ENCODE results near the gene ZNF385C. TPM values are rescaled to one million over a fixed set of nuclear protein-coding genes. Genes with fewer than 3 reads are reported as not detected.

ZNF385C gene
- total RNA-seq, 4 donors from 2014 or later, result 0.18 to 0.38 TPM; not detected in 2

- Histone ChIP-seq H3K4me3 (no peak overlapping the region), H3K27me3 (peaks cover 0 to 6% (median 0%) of the 10 kb centered on the region in 4 donors), H3K36me3 (no peaks in the 10 kb centered on the region), H3K27ac (no peak overlapping the region), H3K9me3 (no peaks in the 10 kb centered on the region), H3K4me1 (no peaks in the 10 kb centered on the region)
- intact Hi-C loops (cut with DNase I), result no loop called here
- 77 to 100% methylated on average over 1 to 3 of the region's 6 CpGs for WGBS, 2 donors
- TF ChIP-seq CTCF (IDR thresholded peaks at IDR 0.05) (no peak), POLR2A (IDR thresholded peaks at IDR 0.05) (no peak)
- no peak for DNase-seq
These were observed 66.7 kb downstream of the ZNF385C start for GRCh38 chr17:42031584-42031983.

- WGBS, 2 donors, result 77 to 82% methylated on average over 2 to 7 of the region's 7 CpGs
- no peak for DNase-seq
- H3K27me3 ChIP-seq, result peaks cover 0 to 6% (median 0%) of the 10 kb centered on the region in 4 donors
- TF ChIP-seq POLR2A (IDR thresholded peaks at IDR 0.05) (no peak), CTCF (IDR thresholded peaks at IDR 0.05) (no peak)
- no peaks in the 10 kb centered on the region for H3K9me3 ChIP-seq
- no peak overlapping the region for H3K4me3 ChIP-seq
- H3K27ac ChIP-seq, result no peak overlapping the region
- peaks cover 14 to 19% (median 15%) of the 10 kb centered on the region in 3 donors for H3K4me1 ChIP-seq
- peaks cover 3 to 8% (median 7%) of the 10 kb centered on the region in 3 donors for H3K36me3 ChIP-seq
- intact Hi-C loops (cut with DNase I), result no loop called here
These were observed 69.5 kb downstream of the ZNF385C start for GRCh38 chr17:42028791-42029127.

GRCh38 chr17:42027961-42028790 is 70.1 kb downstream of the ZNF385C start:
- Histone ChIP-seq H3K36me3 (peaks cover 3 to 14% (median 8%) of the 10 kb centered on the region in 3 donors), H3K9me3 (no peaks in the 10 kb centered on the region), H3K27ac (no peak overlapping the region), H3K27me3 (peaks cover 0 to 6% (median 0%) of the 10 kb centered on the region in 4 donors), H3K4me1 (peaks cover 14 to 24% (median 15%) of the 10 kb centered on the region in 3 donors), H3K4me3 (no peak overlapping the region)
- TF ChIP-seq POLR2A (IDR thresholded peaks at IDR 0.05) (no peak), CTCF (IDR thresholded peaks at IDR 0.05) (peak in 2 of 6 experiments; percentile 16 to 40)
- intact Hi-C loops (cut with DNase I), result loop anchor here (2.0 kb wide), 1 partner anchor 85 kb away; the partner anchor contains the start of gene DHX58
- no peak for DNase-seq
- 44 to 49% methylated on average over 6 to 13 of the region's 19 CpGs for WGBS, 2 donors

GRCh38 chr17:42027590-42027889 is 70.7 kb downstream of the ZNF385C start:
- Histone ChIP-seq H3K27me3 (peaks cover 0 to 6% (median 0%) of the 10 kb centered on the region in 4 donors), H3K36me3 (peaks cover 3 to 20% (median 13%) of the 10 kb centered on the region in 3 donors), H3K4me1 (peaks cover 14 to 30% (median 15%) of the 10 kb centered on the region in 3 donors), H3K27ac (no peak overlapping the region), H3K9me3 (no peaks in the 10 kb centered on the region), H3K4me3 (no peak overlapping the region)
- DNase-seq, result no peak
- intact Hi-C loops (cut with DNase I), result loop anchor here (2.0 kb wide), 1 partner anchor 85 kb away; the partner anchor contains the start of gene DHX58
- WGBS, 2 donors, result 71 to 78% methylated on average over 1 to 2 of the region's 5 CpGs
- TF ChIP-seq CTCF (IDR thresholded peaks at IDR 0.05), result no peak
- TF ChIP-seq POLR2A (IDR thresholded peaks at IDR 0.05), result no peak

GRCh38 chr17:42026857-42027589 is 71.2 kb downstream of the ZNF385C start:
- 51 to 57% methylated on average over 11 to 14 of the region's 17 CpGs for WGBS, 2 donors
- no peaks in the 10 kb centered on the region for H3K9me3 ChIP-seq
- H3K27me3 ChIP-seq, result peaks cover 0 to 6% (median 0%) of the 10 kb centered on the region in 4 donors
- TF ChIP-seq CTCF (IDR thresholded peaks at IDR 0.05) (no peak), POLR2A (IDR thresholded peaks at IDR 0.05) (no peak)
- intact Hi-C loops (cut with DNase I), result loop anchor here (2.0 kb wide), 1 partner anchor 86 kb away; the partner anchor contains the start of gene DHX58
- no peak overlapping the region for H3K4me3 ChIP-seq
- no peak for DNase-seq
- peaks cover 14 to 33% (median 15%) of the 10 kb centered on the region in 3 donors for H3K4me1 ChIP-seq
- H3K36me3 ChIP-seq, result peaks cover 3 to 25% (median 18%) of the 10 kb centered on the region in 3 donors
- no peak overlapping the region for H3K27ac ChIP-seq

Data from esophagus squamous epithelium (tissue), 5 donors.